DOHH2 (cell line): ENCODE results near the gene KRTAP2-1.

Experiments
- H3F3A ChIP-seq: fragments of 200-600 bp; sonication (generic), shearing (Covaris generic); 2 replicates; pipeline ENCODE4 v1.6.0; 2016; ENCODE audit warnings: antibody characterized with exemption, mild to moderate bottlenecking; ENCODE audit not compliant: control insufficient read depth, insufficient read depth
- H3K27ac ChIP-seq: fragments of 200-600 bp; sonication (generic); 2 replicates; pipeline ENCODE4 v1.5.1; 2014; ENCODE audit warnings: low read depth, mild to moderate bottlenecking, low read length, moderate library complexity
- H3K27me3 ChIP-seq: fragments of 200-600 bp; sonication (generic); 2 replicates; pipeline ENCODE4 v1.6.1; 2014; ENCODE audit warnings: mild to moderate bottlenecking, low read length, mixed read lengths; ENCODE audit not compliant: control insufficient read depth
- H3K36me3 ChIP-seq: fragments of 200-600 bp; sonication (generic); 2 replicates; pipeline ENCODE4 v1.6.1; 2014; ENCODE audit warnings: mild to moderate bottlenecking, low read length, moderate library complexity, mixed read lengths; ENCODE audit not compliant: control insufficient read depth
- H3K4me1 ChIP-seq: fragments of 200-600 bp; sonication (generic); 2 replicates; pipeline ENCODE4 v1.6.1; 2014; ENCODE audit warnings: mild to moderate bottlenecking, low read length, mixed read lengths; ENCODE audit not compliant: control insufficient read depth
- H3K4me2 ChIP-seq: fragments of 200-600 bp; sonication (generic); 2 replicates; pipeline ENCODE4 v1.6.0; 2014; ENCODE audit warnings: mild to moderate bottlenecking, low read length, moderate library complexity
- H3K4me3 ChIP-seq: fragments of 200-600 bp; sonication (generic); 2 replicates; pipeline ENCODE4 v1.5.1; 2014; ENCODE audit warnings: mild to moderate bottlenecking, low read length, mixed read lengths
- H3K79me2 ChIP-seq: fragments of 200-600 bp; sonication (generic); 2 replicates; pipeline ENCODE4 v1.6.1; 2014; ENCODE audit warnings: mild to moderate bottlenecking, low read length, mixed read lengths; ENCODE audit not compliant: control insufficient read depth
- H3K9me2 ChIP-seq: fragments of 200-600 bp; sonication (generic); replicated peaks from 2 replicates; pipeline ENCODE4 v1.6.1; 2014; ENCODE audit warnings: mild to moderate bottlenecking, low read length, mixed read lengths; ENCODE audit not compliant: control insufficient read depth
- H3K9me3 ChIP-seq: fragments of 200-600 bp; sonication (generic); 2 replicates; pipeline ENCODE4 v1.6.1; 2014; ENCODE audit warnings: antibody characterized with exemption, low read length, mixed read lengths; ENCODE audit not compliant: control insufficient read depth, insufficient read depth
- H4K20me1 ChIP-seq: fragments of 200-600 bp; sonication (generic); 2 replicates; pipeline ENCODE4 v1.6.0; 2014; ENCODE audit warnings: low read depth, mild to moderate bottlenecking, antibody characterized with exemption, low read length, moderate library complexity; ENCODE audit not compliant: control insufficient read depth, insufficient read depth
- CTCF ChIP-seq: fragments of 200-600 bp; sonication (generic); IDR thresholded peaks from one replicate; pipeline ENCODE4 v1.5.1; 2014; ENCODE audit warnings: antibody characterized with exemption, mild to moderate bottlenecking, low read depth, low read length; ENCODE audit not compliant: poor library complexity, severe bottlenecking
- EZH2phosphoT487 ChIP-seq: fragments of 200-600 bp; sonication (generic); IDR thresholded peaks from 2 replicates; pipeline ENCODE4 v1.6.1; 2017; ENCODE audit warnings: borderline replicate concordance, mild to moderate bottlenecking, antibody characterized with exemption, low read length, moderate library complexity, mixed read lengths

Gene KRTAP2-1

GRCh38 chr17:41016578-41017215, 30.4 kb downstream of the KRTAP2-1 start:
- no peaks in the 10 kb centered on the region for H4K20me1 ChIP-seq
- H3K36me3 ChIP-seq, result no peaks in the 10 kb centered on the region
- no peak overlapping the region for H3K4me2 ChIP-seq
- H3K4me3 ChIP-seq, result no peak overlapping the region
- no peaks in the 10 kb centered on the region for H3K9me3 ChIP-seq
- no peaks in the 10 kb centered on the region for H3K79me2 ChIP-seq
- H3K4me1 ChIP-seq, result no peaks in the 10 kb centered on the region
- no peaks in the 10 kb centered on the region for H3F3A ChIP-seq
- no peaks in the 10 kb centered on the region for H3K27me3 ChIP-seq
- H3K27ac ChIP-seq, result no peak overlapping the region
- TF ChIP-seq EZH2phosphoT487, result no peak
- no peak for TF ChIP-seq CTCF
- no peaks in the 10 kb centered on the region for H3K9me2 ChIP-seq

GRCh38 chr17:41015454-41015853, 31.7 kb downstream of the KRTAP2-1 start:
- H4K20me1 ChIP-seq, result no peaks in the 10 kb centered on the region
- no peak overlapping the region for H3K4me3 ChIP-seq
- H3K27me3 ChIP-seq, result no peaks in the 10 kb centered on the region
- H3K27ac ChIP-seq, result no peak overlapping the region
- H3K9me2 ChIP-seq, result no peaks in the 10 kb centered on the region
- no peaks in the 10 kb centered on the region for H3K9me3 ChIP-seq
- no peak overlapping the region for H3K4me2 ChIP-seq
- H3K36me3 ChIP-seq, result no peaks in the 10 kb centered on the region
- no peaks in the 10 kb centered on the region for H3K4me1 ChIP-seq
- H3K79me2 ChIP-seq, result no peaks in the 10 kb centered on the region
- no peaks in the 10 kb centered on the region for H3F3A ChIP-seq
- TF ChIP-seq CTCF, result no peak
- TF ChIP-seq EZH2phosphoT487, result no peak

- no peaks in the 10 kb centered on the region for H3K36me3 ChIP-seq
- H3K27me3 ChIP-seq, result no peaks in the 10 kb centered on the region
- H3K9me2 ChIP-seq, result no peaks in the 10 kb centered on the region
- no peak overlapping the region for H3K4me2 ChIP-seq
- H3K79me2 ChIP-seq, result no peaks in the 10 kb centered on the region
- H3F3A ChIP-seq, result no peaks in the 10 kb centered on the region
- H3K4me1 ChIP-seq, result no peaks in the 10 kb centered on the region
- no peaks in the 10 kb centered on the region for H3K9me3 ChIP-seq
- no peak overlapping the region for H3K27ac ChIP-seq
- TF ChIP-seq EZH2phosphoT487 (no peak), CTCF (no peak)
- H3K4me3 ChIP-seq, result no peak overlapping the region
- H4K20me1 ChIP-seq, result no peaks in the 10 kb centered on the region
Observed at GRCh38 chr17:41013606-41014005, 33.5 kb downstream of the KRTAP2-1 start.
